ENCODE data around the gene TECPR2.

TECPR2 gene

DNA sequence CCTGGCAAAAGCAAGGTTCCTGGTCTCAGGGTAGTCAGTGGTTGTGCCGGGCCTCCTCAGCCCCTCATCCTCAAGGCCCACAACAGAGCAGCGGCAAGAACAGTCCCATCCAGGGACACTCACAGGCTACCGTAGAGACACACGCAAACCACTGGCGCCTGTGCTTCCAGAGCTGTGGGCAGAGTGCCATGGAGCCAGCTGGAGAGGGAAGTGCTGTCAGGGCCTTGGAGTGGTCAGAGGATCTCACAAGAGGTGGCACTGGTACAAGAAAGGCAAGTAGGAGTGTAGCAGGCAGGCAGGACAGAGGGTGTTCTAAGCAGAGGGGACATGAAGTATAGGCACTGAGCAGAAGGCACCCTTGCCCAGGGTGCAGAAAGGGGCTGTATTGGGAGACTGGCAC, 112.2 kb downstream of the TECPR2 start:
- DNase-seq: peak; percentile 18

DNA sequence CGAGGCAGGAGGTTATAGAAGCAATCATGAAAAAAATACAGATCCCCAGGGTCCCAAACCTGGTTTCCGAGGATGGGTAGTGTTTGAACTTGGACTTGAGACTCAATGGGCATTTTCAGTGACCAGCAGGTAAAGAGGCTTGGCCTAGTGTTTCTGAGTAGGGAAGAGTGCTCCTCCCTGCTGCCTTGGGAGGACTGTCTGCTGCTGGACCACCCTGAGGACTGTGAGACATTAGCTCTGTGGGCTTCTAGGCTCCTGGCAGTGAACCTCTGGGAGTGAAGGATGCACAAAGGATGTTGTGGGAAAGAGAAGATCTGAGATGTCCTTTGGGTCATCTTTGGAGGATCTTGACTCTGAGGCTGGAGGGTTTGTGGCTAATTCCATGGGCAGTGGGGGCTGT, 116.4 kb downstream of the TECPR2 start:
- DNase-seq: no peak

DNA sequence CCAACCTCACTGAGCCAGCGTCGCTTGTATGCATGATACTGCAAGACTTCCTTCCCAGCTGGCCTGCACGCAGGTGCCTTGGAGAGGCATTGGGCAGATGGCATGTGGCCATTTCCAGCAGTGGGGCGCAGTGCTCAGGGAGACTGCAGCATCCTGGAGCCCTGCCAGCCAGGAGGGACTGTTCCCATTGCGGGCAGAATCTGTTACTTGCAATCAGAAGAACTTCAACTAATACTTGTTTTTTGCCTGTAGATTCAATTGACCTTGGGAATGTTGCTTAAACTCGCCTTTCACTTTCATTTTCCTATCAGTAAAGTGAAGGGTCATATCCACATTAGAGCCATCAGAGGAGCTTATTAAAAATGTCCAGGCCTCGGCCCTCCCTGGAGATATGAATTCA, 117.0 kb downstream of the TECPR2 start:
- DNase-seq: peak; percentile 32

DNA sequence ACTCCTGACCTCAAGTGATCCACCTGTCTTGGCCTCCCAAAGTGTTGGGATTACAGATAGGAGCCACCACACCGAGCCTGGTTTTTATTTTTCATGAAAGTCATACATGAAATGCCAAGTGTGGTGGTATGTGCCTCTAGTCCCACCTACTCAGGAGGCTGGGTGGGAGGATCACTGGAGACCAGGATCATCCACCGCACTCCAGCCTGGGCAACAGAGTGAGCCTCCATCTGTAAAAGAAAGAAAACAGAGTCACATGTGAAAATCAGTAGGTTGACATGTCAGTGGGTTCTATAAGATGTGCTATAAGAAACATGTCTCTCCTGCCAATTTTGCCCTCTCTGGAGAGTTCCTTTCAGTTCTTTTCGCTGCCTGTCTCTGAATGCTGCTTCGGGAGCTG, 118.6 kb downstream of the TECPR2 start:
- DNase-seq: no peak

DNA sequence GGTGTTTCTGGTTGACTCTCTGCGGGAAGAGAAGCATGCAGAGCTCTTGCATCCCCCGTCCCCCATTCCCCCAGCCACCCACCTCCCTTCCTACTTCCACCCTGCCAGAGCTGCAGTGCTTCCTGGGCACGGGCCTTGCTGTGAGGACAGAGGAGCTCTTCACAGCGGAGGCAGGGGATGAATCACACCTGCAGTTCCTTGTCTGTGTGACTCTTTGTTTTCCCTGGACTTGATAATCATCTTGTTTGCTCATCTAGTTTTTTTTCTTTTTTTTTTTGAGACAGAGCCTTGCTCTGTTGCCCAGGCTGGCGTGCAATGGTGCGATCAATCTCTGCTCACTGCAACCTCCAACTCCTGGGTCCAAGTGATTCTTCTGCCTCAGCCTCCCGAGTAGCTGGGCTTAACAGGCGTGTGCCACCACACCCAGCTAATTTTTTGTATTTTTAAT, 119.1 kb downstream of the TECPR2 start:
- DNase-seq: no peak

DNA sequence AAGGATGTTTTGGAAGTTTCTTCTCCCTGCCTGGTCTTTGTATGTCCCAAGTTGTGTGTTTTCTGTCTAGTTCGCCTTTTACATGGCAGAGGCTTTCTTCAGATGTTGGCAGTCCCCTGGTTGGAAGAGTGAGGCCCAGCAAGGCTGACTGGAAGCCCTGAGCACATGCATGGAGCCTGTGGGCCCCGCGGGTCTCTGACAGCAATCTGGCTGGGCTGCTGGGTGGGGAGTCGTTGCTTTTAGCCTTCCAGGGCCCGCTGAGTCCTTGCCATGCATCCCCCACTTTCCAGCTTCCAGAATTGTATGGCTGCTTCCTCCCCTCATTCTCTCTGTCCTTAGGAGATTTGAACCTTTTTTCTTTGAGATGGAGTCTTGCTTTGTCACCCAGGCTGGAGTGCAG, 121.6 kb downstream of the TECPR2 start:
- DNase-seq: no peak

DNA sequence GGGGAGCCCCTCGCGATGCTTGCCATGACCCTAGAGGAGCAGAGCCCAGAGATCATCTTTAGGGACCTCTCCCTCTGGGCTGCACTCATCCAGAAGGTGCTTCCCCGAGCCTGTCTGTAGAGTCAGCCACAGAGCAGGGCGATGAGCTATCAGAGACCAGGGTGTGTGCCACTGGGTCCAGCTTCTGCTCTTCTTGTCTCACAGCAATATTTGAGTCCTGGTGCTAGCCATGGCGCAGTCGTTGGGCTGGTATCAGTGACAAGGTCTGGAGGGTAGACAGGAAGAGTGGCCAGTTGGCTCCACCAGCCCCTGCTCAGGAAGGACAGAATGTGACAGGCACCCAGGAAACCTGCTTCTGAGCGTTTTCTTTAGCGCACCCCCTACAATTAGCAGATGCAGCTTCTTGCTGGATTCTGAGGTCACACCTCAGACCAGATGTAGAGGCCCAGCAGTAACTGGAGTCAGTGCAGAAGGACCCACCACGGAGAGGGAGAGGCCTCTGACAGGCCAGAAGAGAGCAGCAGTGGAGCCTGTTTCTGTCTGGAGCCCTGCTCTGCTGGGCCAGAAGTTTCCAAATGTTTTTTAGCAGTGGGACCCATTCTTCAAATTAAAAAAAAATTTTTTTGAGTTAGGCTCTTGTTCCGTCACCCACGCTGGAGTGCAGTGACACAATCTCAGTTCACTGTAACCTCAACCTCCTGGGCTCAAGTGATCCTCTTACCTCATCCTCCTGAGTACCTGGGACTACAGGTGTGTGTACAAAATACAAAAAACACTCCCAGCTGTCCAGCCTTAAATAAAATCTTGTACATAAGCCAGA, 123.2 kb downstream of the TECPR2 start:
- no peak for DNase-seq

DNA sequence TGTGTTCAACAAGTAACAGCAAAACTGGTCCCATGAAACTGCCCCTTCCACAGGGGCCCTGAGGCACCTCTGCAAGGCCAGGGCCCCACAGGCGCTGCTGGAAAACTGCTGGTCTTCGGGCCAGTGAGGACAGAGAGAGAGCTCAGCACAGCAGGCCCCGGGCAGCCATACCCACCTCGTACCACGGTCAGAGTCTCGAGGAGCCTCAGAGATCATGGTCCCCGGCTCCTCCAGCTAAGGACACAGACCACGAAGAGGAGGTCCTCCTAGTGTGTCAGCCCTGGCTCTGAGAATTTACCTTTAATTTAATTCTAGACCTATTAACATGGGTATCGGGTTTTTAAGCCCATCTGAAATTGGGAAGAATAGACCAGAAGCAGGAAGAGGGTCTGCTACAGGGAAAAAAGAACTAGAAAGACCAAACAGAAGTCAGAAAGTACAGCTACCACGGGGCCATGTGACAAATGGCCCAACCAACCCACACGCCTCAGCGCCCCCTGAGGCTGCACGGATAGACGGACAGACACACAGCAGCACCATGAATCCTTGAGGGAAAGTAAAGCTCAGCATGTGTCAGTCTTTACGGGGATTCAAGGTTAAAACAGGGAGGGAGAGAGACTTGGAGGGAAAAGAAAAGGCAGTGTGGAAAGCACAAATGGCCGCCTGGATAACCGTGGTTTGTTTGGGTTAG, 123.9 kb downstream of the TECPR2 start:
- DNase-seq: no peak

DNA sequence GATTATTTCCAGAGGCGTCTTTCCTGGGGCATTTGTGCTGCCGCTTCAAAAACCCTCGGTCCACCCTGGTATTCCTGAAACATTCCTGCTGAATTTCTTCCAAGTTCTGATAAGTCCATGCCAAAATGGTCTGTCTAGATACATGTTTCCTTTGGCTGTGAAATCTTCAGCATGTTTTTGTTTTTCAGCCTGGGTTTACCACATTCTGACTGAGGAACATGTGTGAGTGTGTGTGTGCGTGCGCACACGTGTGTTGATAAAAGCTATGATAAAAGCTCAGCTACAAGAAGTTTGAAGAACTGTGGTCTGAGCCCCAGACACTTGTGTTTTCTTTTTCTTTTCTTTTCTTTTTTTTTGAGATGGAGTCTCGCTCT, 124.5 kb downstream of the TECPR2 start:
- DNase-seq: no peak

DNA sequence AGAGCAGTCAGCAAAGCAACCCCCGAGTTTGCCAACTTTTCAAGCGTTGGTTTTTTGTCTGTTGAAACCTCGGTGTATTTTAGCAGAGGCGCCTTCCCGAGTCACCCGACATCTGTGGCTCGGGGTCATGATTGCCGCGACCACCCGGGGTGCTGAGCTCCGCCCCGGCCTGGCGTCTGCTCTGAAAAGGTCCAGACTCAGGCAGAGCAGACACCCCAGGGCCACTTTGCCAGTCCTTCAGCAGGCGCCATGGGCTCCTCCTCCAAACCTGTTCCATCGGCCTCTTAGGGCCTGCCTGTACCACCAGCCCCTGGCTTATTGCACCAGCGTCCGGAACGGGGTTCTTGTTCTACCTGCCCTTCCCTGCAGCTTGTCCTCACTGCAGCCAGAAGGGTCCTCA, 127.7 kb downstream of the TECPR2 start:
- no peak for DNase-seq

DNA sequence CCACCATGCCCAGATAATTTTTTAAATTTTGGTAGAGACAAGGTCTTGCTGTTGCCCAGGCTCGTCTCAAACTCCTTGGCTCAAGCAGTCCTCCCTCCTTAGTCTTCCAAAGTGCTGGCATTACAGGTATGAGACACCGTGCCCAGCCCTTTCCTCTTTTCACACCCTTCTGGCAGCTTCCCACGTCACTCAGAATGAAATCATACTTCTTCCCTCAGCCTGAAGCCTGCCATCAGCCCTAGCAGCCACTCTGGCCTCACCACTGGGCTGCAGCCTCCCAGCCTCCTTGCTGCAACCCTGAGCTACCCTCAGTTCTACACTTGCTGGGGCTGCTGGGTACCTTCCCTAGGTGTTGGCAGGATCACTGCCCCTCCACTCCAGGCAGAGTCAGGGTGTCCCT, 128.6 kb downstream of the TECPR2 start:
- DNase-seq: no peak

DNA sequence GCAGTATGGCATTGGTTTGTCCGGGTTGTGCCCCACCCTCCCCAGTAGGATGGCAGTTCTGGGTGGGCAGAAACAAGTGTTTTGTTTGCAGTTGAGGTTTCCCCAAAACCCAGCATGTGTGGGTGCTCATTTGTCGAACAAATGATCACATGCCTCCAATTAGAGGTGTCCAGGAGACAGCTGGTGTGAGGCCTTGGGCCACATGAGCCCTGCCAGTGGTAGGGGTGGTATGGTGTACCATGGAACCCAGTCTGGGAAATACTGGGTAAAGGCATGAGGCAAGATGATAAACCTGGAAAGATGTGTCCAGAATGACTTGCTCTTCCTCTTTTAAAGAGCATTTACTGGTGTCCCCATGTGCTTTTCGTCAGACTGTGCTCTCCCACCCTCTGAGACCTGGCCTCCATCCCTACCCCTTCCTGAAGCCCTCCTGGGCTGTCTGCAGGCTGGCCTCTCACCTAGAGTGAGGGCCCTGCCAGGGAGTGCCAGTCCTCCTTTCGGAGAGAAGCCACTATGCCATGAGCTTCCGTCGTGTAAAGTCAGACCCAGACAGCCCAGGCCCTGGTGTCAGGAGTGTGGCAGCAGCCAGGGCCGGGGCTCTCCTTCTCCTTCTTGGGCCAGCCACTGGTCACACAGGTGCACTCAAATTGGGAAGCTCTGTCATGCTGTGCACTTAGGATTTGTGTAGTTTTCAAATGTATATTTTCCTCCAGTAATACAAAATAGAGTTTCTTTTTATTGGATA, 129.2 kb downstream of the TECPR2 start:
- no peak for DNase-seq

DNA sequence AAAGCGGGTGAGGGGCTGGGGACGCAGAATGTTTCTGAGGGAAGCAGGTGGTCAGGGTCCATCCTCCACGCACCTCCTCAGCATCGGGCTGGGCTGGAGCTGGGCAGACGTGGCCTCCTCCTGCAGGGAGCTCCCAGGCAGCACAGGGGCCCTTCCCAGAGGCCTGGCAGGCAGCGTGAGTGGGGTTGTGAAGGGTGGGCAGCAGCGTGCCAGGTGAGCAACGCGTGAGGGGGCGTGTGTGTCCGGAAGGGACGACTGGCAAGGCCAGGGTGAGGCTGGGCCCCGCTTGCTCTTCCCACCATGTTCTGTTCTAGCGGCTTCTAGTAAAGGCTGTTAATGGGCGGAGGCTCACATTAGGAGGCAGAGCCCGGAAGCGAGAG, 129.8 kb downstream of the TECPR2 start:
- no peak for DNase-seq

DNA sequence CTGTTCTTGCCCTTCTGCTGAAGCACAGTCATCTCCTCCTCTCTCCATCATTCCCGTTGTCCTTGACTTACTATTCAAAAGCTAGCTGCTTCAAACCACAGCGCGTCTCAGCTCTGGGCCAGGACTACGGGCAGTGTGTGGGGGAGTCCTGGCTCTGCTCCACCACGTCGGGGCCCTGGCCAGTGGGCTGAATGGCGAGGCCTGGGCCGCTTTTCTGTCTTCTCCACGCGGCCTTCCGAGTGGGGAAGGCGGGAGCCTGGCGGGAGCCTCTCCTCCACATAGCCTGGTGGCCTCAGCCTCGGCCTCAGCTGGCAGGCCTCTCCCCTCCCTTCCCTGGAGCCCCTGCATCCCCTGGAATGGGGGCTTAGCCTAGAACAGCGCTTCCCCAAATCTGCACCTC, 130.4 kb downstream of the TECPR2 start:
- no peak for DNase-seq

DNA sequence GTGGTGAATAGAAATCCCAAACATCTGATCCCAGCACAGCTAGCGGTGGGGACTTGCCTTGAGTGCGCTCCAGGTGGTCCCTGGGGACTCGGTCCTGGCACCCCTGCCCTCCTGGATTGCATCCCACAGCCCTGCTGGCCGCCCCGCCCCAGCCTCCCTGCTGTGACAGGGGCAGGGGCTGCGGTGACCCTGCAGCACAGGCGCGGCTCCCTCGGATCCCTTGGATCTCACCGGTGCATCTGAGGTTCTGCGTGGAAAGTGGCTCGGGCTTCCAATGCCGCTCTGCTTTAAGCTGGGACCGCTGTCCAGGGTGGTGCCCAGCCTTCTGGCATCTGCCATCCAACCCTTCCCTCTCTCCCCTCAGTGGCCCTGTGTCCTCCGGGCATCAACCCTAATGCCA, 130.8 kb downstream of the TECPR2 start:
- DNase-seq: no peak

DNA sequence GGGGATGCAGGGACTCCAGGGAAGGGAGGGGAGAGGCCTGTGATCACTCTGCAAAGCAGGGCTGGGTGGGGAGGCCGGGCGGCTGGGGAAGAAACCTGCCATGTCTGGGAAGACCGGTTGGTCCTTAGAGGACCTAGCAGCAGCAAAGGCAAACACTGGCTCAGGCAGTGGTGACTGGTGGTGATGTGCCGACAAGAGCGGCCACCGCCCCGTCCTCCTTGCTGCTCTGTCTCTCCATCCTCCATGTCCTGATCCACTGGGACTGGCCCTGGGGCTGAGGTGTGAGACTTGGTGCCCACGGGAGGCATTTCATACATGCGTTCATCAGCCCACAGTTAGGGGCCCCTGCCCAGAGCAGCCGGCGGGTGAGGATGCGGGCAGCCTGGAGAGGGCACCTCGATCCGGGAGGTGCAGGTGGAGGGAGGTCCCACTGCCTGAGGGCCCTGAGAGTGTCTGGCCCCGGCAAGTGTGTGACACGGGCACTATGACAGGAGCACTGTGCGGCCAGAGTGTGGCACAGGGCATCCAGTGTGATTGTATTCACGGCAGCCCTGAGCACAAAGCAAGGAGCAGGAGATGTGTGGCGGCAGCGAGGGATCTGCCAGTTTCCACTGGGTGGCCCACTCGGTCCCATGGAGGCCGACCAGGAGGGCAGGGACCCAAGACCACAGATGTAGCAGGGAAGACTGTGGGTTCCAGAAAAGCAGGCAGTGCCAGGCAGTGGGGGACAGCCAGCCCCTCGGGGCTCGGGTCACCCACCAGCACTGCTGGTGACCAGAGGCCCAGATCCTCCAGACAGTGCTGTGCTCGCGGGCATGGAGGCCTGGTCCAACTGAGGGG, 133.0 kb downstream of the TECPR2 start:
- DNase-seq: no peak

DNA sequence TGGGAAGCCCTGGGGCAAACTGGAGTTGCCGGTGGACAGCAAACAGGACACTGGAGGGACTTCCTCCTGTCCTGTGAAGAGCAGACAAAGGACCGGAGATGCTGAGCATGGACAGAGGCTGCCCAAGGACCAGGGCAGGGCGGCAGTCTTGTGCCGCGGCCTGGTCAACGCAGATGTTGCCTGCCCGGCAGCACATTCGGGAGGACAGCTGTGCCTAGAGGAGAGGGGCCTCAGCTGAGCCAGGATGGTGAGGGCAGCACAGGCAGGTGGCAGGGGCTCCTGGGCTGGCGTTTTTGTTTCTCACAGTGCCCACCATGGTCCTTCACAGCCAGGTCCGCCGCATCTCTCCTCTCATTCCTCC, 133.6 kb downstream of the TECPR2 start:
- no peak for DNase-seq

DNA sequence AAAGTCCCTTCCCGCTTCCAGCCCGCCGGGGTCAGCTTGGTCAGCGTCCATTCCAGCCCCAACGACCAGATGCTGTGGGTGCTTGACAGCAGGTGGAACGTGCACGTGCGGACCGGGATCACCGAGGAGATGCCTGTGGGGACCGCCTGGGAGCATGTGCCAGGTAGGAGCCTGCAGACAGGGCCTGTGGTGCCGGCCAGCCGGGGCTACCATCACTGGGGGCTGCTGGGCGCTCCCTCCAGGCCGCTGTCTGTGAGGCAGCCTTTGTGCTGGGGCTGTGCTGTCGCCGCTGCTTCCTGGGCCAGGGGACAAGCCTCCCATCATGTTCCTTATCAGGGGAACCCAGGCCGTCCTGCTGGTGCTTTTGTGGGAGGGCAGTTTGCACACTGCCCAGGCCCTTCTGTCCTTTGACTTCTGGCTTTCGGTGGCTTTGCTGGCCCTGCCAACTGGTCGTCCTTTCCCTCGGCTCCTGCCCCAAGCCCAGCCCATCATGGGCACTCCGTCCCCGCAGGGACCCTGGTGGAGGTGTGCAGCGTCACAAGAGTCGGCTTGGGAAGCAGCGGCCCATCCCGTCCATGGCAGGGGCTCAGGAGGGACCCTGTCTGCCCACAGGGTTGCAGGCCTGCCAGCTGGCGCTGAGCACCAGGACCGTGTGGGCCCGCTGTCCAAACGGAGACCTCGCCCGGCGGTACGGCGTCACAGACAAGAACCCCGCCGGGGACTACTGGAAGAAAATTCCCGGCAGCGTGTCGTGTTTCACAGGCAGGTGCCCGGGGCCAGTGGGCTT, 134.4 kb downstream of the TECPR2 start:
- DNase-seq: no peak

DNA sequence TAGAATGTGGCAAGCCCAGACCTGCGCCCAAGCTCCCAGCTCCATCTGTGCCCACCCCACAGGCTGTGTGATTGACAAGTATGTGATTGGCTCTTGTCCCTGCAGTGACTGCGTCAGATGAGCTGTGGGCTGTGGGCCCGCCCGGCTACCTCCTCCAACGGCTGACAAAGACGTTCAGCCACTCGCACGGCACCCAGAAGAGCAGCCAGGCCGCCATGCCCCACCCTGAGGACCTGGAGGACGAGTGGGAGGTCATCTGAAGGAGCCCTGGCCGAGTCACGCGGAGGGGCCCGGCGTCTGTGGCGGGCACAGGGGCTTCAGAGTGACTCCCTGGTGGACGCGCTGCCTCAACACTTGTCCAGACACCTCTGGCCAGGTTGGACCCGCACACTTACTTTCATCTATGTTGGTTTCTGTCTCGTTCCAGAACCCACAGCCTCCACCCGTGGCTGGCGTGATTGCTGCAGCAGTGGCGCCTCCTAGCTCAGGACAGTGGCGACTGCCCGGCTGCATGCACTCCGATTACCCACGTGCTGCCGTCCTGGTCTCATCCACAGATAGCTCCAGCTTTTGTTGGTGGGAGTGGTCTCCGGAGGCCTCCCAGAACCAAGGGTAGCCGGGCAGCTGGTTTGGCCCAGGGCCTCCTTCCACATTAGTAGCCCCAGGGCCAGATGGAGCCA, 135.4 kb downstream of the TECPR2 start:
- no peak for DNase-seq

DNA sequence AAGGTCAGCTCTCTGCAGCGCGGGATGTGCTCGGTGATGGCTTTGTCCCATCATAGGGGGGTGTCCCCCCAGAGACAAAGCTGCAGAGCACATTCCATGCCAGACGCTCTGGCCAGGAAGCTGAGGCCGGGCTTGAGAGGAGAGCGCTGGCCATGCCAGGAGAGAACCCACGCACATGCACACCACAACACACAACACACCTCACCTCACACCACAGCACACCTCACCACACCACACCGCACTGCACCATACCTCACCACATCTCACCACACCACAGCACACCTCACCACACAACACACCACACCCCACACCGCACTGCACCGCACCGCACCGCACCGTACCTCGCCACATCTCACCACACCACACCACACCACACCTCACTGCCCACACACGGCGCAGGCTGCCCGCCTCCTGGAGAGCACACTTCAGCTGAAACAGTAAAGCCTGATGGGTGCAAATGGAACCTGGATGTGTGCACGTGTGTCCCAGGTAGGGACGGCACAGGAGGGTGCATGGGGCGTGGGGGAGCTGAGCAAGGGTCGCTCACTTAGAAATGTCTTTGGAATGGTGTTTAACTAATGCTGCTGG, 136.0 kb downstream of the TECPR2 start:
- DNase-seq: no peak

Data from NCI-H2029 treated with DMSO at 0.1 percent for 48 hours (cell line).